GM23248 (cell line): ENCODE results near the gene KMT5B. TPM values are rescaled to one million over a fixed set of nuclear protein-coding genes. Genes with fewer than 3 reads are reported as not detected.

Experiments
- DNase-seq: peaks from one replicate; pipeline ENCODE4 v3.0.0-alpha.2; 2015
- H2AFZ ChIP-seq: fragments of 200-600 bp; sonication (generic); 2 replicates; pipeline ENCODE4 v1.6.1; 2016; ENCODE audit warnings: antibody characterized with exemption
- H3F3A ChIP-seq: fragments of 200-600 bp; sonication (generic); 2 replicates; pipeline ENCODE4 v1.6.1; 2016; ENCODE audit warnings: mild to moderate bottlenecking, antibody characterized with exemption, mixed run types; ENCODE audit not compliant: insufficient read depth
- H3K27ac ChIP-seq: fragments of 200-600 bp; sonication (generic); 2 replicates; pipeline ENCODE4 v1.5.1; 2016; ENCODE audit warnings: mild to moderate bottlenecking
- H3K27me3 ChIP-seq: fragments of 200-600 bp; sonication (generic); replicated peaks from 2 replicates; pipeline ENCODE4 v1.6.1; 2016; ENCODE audit warnings: mild to moderate bottlenecking; ENCODE audit not compliant: insufficient read depth
- H3K36me3 ChIP-seq: fragments of 200-600 bp; sonication (generic); 2 replicates; pipeline ENCODE4 v1.6.1; 2016; ENCODE audit warnings: low read depth, mild to moderate bottlenecking
- H3K4me1 ChIP-seq: fragments of 200-600 bp; sonication (generic); 2 replicates; pipeline ENCODE4 v1.6.1; 2016; ENCODE audit warnings: mild to moderate bottlenecking; ENCODE audit not compliant: insufficient read depth
- H3K4me2 ChIP-seq: fragments of 200-600 bp; sonication (generic); one replicate; pipeline ENCODE4 v1.6.1; 2016; ENCODE audit warnings: mild to moderate bottlenecking; ENCODE audit not compliant: unreplicated experiment
- H3K4me3 ChIP-seq: fragments of 200-600 bp; sonication (generic); 2 replicates; pipeline ENCODE4 v1.5.1; 2016; ENCODE audit warnings: mild to moderate bottlenecking
- H3K79me2 ChIP-seq: fragments of 200-600 bp; sonication (generic); 2 replicates; pipeline ENCODE4 v1.6.1; 2016; ENCODE audit warnings: mild to moderate bottlenecking; ENCODE audit not compliant: insufficient read depth
- H3K9ac ChIP-seq: fragments of 200-600 bp; sonication (generic); 2 replicates; pipeline ENCODE4 v1.6.1; 2016; ENCODE audit warnings: mild to moderate bottlenecking
- H3K9me2 ChIP-seq: fragments of 200-600 bp; sonication (generic); 2 replicates; pipeline ENCODE4 v1.6.1; 2016; ENCODE audit warnings: mixed run types, mild to moderate bottlenecking, moderate library complexity; ENCODE audit not compliant: insufficient read depth
- H3K9me3 ChIP-seq: fragments of 200-600 bp; sonication (generic); one replicate; pipeline ENCODE4 v1.6.1; 2017; ENCODE audit warnings: low read depth
- H4K20me1 ChIP-seq: fragments of 200-600 bp; sonication (generic); 2 replicates; pipeline ENCODE4 v1.6.0; 2016; ENCODE audit not compliant: insufficient read depth
- EZH2 ChIP-seq: fragments of 200-600 bp; sonication (generic); IDR thresholded peaks from 2 replicates; pipeline ENCODE4 v1.6.1; 2018; ENCODE audit warnings: antibody characterized with exemption, mild to moderate bottlenecking; ENCODE audit not compliant: insufficient read depth, poor library complexity, severe bottlenecking
- EZH2phosphoT487 ChIP-seq: fragments of 200-600 bp; sonication (generic); IDR thresholded peaks from 2 replicates; pipeline ENCODE4 v1.6.1; 2018; ENCODE audit warnings: antibody characterized with exemption, moderate library complexity, mild to moderate bottlenecking, low read depth; ENCODE audit not compliant: insufficient read depth
- WGBS, 2 experiments: methylation state at CpG; one replicate each; pipeline ENCODE4 v1.1.6; 2015 to 2017; ENCODE audit warnings: low lambda C conversion rate in 2 of 2, low coverage in 1 of 2; ENCODE audit errors: missing lambda C conversion rate in 2 of 2; 5-methylcytosine and 5-hydroxymethylcytosine counted together
- in situ Hi-C: fragments of 300-500 bp; cut with MboI; formaldehyde crosslinking; loops from 2 replicates; pipeline ENCODE4 v1.15.0; 2020
- polyA plus RNA-seq: library from polyadenylated mRNA; unstranded; fragments of >200 nt; fragmentation: Nextera tagmentation; extraction: Ambion mirVana; gene quantifications from 2 replicates; pipeline ENCODE4 v1.2.1, GENCODE V29; 2016
- total RNA-seq: library from RNA; depleted of rRNA; stranded (reverse); fragments of >200 nt; shearing (Covaris generic); gene quantifications from 2 replicates; pipeline ENCODE4 v1.2.3, GENCODE V29; 2014; rRNA removed

The KMT5B gene
- 17.7 and 25.9 TPM in 2 replicates for total RNA-seq
- polyA plus RNA-seq = 21.0 and 22.9 TPM in 2 replicates

- H3K36me3 ChIP-seq = no peaks in the 10 kb centered on the region
- no peaks in the 10 kb centered on the region for H3K9me2 ChIP-seq
- in situ Hi-C loops = no loop called here
- H3K4me3 ChIP-seq = peak within 1 kb of the TSS; percentile 100
- H3F3A ChIP-seq = peaks cover 9% of the 10 kb centered on the region; the same call in 1 of the 2 replicates
- H2AFZ ChIP-seq = peak within 1 kb of the TSS; percentile 95
- TF ChIP-seq EZH2 = no peak
- TF ChIP-seq EZH2phosphoT487 = no peak
- peaks cover 20% of the 10 kb centered on the region for H3K4me1 ChIP-seq
- H3K4me2 ChIP-seq = peak within 1 kb of the TSS; percentile 93
- peak within 1 kb of the TSS; percentile 95 for H3K27ac ChIP-seq
- peaks cover 28% of the 10 kb centered on the region for H4K20me1 ChIP-seq
- DNase-seq = no peak
- H3K9ac ChIP-seq = peak within 1 kb of the TSS; percentile 94
- H3K9me3 ChIP-seq = no peaks in the 10 kb centered on the region
- peaks cover 45% of the 10 kb centered on the region for H3K79me2 ChIP-seq
- 1 to 2% methylated on average over 12 to 55 of the region's 60 CpGs for WGBS, 2 experiments
- H3K27me3 ChIP-seq = peaks cover 3% of the 10 kb centered on the region; the same call in 1 of the 2 replicates
Measured at GRCh38 chr11:68213135-68213515, at the start of gene KMT5B. Gene KMT5B, minus strand, starts transcription at chr11:68213296. Its CDS starts 23,220 bp downstream, at chr11:68190076.

- Histone ChIP-seq H3K36me3 (peaks cover 30% of the 10 kb centered on the region), H3K4me1 (no peaks in the 10 kb centered on the region), H3K9me2 (no peaks in the 10 kb centered on the region), H3K4me2 (no peak overlapping the region), H3K9ac (no peak overlapping the region), H2AFZ (no peak overlapping the region), H3K9me3 (no peaks in the 10 kb centered on the region), H3K4me3 (no peak overlapping the region), H3K79me2 (peaks cover 29% of the 10 kb centered on the region), H3K27ac (no peak overlapping the region), H4K20me1 (no peaks in the 10 kb centered on the region), H3K27me3 (no peaks in the 10 kb centered on the region), H3F3A (peaks cover 8% of the 10 kb centered on the region; the same call in 1 of the 2 replicates)
- WGBS, 2 experiments = 88 to 94% methylated on average over 8 of the region's 8 CpGs
- in situ Hi-C loops = loop anchor here (10.0 kb wide), 1 partner anchor 192 kb away; no protein-coding TSS in a partner anchor
- DNase-seq = no peak
- no peak for TF ChIP-seq EZH2phosphoT487
- TF ChIP-seq EZH2 = no peak
Measured at GRCh38 chr11:68262544-68262827, 49.4 kb upstream of the KMT5B start.

- H4K20me1 ChIP-seq = no peaks in the 10 kb centered on the region
- WGBS, 2 experiments = 86 to 88% methylated on average over 23 to 24 of the region's 24 CpGs
- no peak for DNase-seq
- TF ChIP-seq EZH2phosphoT487 (no peak), EZH2 (no peak)
- no peak overlapping the region for H3K27ac ChIP-seq
- in situ Hi-C loops = loop anchor here (10.0 kb wide), 1 partner anchor 193 kb away; no protein-coding TSS in a partner anchor
- no peak overlapping the region for H3K9ac ChIP-seq
- no peaks in the 10 kb centered on the region for H3K27me3 ChIP-seq
- H3K9me2 ChIP-seq = no peaks in the 10 kb centered on the region
- no peaks in the 10 kb centered on the region for H3K4me1 ChIP-seq
- H3K4me3 ChIP-seq = no peak overlapping the region
- H3K9me3 ChIP-seq = no peaks in the 10 kb centered on the region
- no peak overlapping the region for H3K4me2 ChIP-seq
- H3K36me3 ChIP-seq = peaks cover 25% of the 10 kb centered on the region
- peaks cover 8% of the 10 kb centered on the region; the same call in 1 of the 2 replicates for H3F3A ChIP-seq
- H3K79me2 ChIP-seq = peaks cover 24% of the 10 kb centered on the region
- H2AFZ ChIP-seq = no peak overlapping the region
Measured at GRCh38 chr11:68261749-68262543, 48.9 kb upstream of the KMT5B start.

- H3K9me2 ChIP-seq = no peaks in the 10 kb centered on the region
- H3K9ac ChIP-seq = no peak overlapping the region
- no peaks in the 10 kb centered on the region for H3K27me3 ChIP-seq
- no peaks in the 10 kb centered on the region for H3K9me3 ChIP-seq
- WGBS, 2 experiments = 80 to 84% methylated on average over 14 to 15 of the region's 15 CpGs
- H3K79me2 ChIP-seq = peaks cover 14% of the 10 kb centered on the region
- peaks cover 18% of the 10 kb centered on the region for H3K36me3 ChIP-seq
- no peak for TF ChIP-seq EZH2phosphoT487
- TF ChIP-seq EZH2 = no peak
- H3K4me2 ChIP-seq = no peak overlapping the region
- no peak overlapping the region for H3K27ac ChIP-seq
- no peaks in the 10 kb centered on the region for H4K20me1 ChIP-seq
- in situ Hi-C loops = loop anchor here (10.0 kb wide), 1 partner anchor 194 kb away; no protein-coding TSS in a partner anchor
- H3K4me1 ChIP-seq = no peaks in the 10 kb centered on the region
- no peak overlapping the region for H2AFZ ChIP-seq
- H3K4me3 ChIP-seq = no peak overlapping the region
- H3F3A ChIP-seq = peaks cover 8% of the 10 kb centered on the region; the same call in 1 of the 2 replicates
- DNase-seq = no peak
Measured at GRCh38 chr11:68261006-68261405, 47.9 kb upstream of the KMT5B start.
